ENCODE data around the gene STXBP6.

The STXBP6 gene

DNA sequence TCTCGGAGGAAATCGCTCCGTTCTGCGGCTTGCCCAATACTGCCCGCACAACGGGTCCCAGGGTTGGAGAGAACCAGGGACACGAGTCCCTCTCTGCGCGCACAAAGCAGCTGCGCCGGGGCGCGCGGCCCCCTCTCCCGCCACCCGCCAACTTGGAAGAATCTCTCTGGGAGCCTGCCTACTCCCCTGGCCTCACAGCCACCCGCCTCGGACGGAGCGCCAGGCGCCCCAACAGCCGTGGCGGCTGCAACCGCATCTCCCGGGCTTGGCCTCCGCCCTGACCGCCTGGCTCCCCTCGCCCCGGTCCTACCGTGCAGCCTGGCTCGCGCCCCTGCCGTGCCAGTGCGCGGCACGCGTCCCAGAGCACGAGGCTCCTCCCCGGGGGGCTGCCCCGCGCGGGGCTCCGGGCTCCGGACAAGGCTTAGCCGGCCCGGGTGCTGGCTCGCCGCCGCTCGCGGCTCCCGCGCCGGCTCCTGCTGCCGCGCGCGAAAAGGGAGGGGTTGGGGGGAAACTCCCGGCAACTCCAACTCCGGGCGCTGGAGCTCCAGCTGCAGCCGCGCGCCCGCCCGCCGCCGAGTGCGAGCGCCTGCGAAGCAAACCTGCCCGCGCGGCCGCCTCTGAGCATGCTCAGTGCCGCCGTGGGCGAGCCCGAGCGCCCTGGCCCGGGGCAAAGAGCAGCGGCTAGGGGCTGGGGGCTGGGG, at the start of gene STXBP6:
STXBP6 (minus strand) TSS at position 580 of the 701 bp plus-strand sequence. CDS start 75,329 bp downstream, outside the sequence.
- peak in 1 of 2 donors; percentile 9 for DNase-seq (ENCODE audit: low read depth in 2 of 2)

DNA sequence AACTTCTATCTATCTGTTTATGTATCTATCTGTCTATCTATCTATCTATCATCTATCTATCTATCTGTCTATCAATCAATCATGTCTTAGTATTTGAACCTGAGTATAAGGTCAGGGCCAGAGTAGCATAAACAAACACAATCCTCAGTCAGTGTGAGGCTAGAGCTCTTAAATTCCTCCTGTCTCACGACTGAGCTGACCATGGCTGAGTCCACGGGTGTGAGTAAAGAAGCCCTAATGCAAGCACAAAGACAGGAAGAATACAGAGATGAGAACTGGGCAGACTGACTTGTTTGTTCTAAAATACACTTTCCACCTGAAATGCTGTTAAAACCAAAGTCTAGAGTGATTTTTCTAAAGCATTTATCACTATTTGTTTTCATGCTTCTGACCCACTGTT, 47.2 kb upstream of the STXBP6 start:
- DNase-seq (ENCODE audit: low read depth in 2 of 2), result no peak

DNA sequence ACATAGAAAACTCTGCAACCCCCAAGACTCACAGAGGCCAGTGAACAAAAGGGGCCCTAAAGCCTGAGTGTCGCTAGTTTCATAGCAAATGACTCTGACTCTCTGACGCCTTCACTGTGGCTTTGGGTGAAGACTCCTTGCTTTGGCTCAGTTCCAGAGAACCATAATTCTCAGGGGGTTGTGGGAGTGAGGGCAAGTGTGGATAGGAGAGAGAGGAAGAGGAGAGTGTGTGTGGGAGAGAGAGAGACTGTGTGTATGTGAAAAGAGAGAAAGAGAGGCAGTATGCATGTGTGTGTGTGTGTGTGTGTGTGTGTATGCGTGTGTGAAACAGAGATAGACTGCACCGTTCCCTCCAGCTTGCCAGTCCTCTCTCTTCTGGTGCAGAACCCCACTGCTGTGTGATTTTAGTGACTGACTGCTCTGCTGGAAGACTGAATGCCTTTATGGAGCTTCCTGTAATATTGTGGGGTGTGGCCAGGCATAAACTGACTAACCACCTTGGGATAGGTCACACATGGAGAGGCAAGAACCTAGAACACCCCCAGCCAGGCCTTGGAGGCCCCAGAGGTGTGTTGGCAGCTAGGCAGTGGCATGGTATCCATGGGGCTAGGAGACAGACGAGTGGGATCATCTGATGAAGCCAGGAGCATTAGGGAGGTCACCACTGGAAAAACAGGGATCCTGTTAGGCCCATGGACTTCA, 45.9 kb upstream of the STXBP6 start:
- no peak for DNase-seq (ENCODE audit: low read depth in 2 of 2)

DNA sequence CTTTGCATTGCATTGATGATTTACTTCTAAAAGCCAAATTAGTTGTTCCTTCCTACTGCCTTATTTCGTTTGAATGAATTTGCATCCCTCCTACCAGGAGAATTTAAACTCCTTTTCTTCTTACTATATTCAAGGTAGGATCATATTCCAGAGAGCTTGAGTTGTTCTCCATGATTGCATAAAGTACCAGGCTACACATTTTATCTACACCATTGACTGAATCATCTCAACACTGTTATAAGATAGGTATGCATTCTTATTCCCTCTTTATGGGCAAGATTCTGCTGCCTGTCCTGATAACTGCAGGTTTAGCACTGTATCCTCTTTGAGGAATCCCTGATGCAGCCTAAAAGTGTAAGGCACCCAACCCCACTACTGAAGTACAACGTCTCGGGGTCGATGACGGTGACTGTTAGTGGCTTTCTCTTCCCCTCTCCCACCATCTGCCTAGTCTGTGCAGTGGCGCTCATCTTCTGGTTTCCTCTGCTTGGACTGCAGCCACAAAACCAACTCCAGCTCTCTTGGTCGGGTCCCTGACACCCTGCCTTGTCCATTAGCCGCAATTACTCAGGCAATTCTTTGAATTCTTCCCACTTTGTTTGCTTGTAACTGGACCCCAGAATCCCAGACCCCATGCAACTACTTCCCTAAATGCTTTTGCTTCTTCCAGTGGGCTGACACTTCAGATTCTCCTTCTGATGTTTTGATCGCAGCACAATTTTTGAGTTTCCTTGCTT, 44.4 kb upstream of the STXBP6 start:
- no peak for DNase-seq (ENCODE audit: low read depth in 2 of 2)

DNA sequence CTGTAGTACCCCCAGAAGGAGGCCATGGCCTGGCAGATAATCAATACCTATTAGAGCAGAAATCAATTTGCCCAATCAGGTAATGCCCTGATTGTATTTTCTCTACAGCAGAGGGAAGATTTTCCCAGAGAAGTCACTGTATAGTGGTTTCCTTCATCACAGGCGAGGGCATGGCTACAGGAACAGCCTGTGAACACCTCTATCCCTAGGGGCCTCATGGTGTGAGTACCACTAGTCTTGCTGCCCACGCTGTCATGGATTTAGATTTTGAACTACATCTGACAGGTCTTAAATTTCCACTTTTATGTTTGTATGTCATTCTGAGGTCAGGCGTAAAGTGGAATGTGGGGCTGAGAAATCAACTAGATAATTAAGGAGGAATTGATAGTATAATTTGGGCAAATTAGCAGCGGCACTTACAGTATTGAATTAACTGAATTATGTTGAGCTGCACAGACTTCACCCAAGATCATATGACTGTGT, 42.4 kb upstream of the STXBP6 start:
- DNase-seq (ENCODE audit: low read depth in 2 of 2), result no peak

DNA sequence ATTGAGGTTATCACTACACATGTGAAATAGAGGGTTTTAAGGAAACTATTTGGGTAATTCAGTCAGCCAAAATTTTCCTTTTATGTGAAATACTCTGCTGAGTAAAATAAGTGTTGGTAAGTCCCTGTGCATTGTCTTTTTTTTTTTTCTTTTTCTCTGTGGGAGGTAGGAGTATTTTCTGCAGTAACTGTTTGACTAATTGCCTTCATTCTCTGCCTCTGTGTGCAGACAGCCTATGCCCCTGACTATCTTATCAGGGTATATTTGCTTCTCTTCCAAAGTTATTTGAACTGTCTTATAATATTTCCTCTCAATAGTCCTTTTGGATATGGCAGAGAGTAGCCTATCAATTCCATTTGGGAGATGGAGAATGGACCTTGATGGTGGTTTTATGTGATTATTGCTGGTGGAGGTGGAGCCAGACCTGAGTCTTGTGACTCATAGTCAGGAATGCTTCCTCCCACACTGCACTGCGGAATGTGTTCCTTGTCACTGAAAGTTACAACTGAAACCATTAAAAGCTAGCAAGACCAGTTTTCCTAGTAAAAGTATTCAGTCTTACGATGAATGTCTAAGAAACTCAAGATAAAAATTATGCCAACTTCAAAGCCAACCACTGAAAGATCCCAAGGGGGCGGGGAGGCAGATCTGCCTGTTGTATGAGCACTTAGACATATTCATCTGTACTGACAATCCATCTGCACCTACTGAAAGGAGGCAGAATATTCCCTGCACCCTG, 40.9 kb upstream of the STXBP6 start:
- no peak for DNase-seq (ENCODE audit: low read depth in 2 of 2)

DNA sequence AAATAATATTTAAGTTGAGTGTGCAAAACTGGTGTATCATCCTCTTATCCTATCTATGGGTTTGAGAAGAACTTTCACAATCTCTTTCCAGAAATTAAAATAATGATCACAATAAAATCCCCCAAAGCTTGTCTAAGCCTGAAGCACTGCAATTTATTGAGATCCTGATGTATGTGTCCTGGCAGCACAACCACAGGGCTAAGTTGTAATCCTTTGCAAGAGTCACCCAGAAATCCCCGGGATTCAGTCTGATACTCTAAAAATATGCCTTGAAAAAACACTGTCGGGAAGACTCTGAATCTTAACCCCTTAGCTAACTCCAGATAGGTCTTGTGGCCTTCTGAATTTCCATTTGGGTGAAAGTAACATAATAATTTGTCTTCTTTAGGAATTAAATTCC, 40.3 kb upstream of the STXBP6 start:
- no peak for DNase-seq (ENCODE audit: low read depth in 2 of 2)

DNA sequence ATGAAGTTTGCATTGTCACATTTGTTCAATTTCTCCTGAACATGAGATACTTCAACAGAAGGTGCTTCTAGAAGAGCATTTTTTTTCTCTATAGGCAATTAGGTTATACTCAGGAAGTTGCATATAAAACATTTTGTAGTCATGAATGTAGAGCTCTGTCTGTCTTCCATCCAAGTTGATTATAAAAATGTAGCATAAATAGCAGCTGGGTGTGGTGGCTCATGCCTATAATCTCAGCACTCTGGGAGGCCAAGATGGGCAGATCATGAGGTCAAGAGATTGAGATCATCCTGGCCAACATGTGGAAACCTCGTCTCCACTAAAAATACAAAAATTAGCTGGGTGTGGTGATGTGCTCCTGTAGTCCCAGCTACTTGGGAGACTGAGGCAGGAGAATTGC, 39.5 kb upstream of the STXBP6 start:
- no peak for DNase-seq (ENCODE audit: low read depth in 2 of 2)

DNA sequence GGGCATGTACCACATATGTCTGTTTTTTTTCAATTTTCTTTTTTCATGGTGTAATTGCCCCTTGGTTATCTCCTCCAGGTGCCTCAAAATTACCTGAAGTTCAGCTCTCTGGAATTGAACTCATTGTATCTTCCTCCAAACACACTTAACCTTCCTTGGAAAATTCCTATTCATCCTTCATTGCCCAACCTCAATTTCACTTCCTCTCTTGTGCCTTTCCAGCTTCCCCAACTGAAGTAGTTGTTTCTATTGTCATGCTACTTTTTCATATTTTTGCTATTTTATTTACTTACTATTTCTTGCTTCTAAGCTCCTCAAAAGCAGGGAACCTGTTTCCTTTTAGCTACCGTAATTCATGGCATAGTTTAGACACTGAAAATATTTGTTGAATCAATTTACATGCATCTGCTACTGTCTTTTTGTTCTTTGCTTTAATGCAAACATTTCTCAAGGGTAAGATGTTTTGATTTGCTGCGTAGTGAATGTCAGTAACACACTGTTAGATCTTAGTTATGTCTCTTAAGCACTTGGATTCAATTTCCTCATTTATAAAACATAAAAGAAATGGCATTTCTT, 37.0 kb upstream of the STXBP6 start:
- DNase-seq (ENCODE audit: low read depth in 2 of 2), result no peak

DNA sequence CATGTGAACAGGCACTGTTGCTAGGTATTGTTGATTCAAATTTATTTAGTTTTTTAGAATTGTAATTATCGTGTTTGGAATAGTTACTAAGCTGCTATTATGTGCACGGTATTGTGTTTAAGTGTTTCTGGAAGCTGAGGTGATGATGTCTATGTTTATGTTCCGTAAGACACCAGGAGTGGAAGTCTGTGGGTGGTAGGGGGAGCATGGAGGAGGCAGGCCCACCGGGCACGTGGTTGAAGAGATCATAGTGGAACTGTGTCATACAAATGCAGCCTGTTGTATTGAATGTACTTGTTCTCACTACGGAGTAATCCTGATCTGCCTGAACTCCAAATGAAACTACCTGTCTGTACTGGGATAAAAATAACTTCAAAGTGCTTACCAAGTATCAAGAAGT, 36.1 kb upstream of the STXBP6 start:
- no peak for DNase-seq (ENCODE audit: low read depth in 2 of 2)

DNA sequence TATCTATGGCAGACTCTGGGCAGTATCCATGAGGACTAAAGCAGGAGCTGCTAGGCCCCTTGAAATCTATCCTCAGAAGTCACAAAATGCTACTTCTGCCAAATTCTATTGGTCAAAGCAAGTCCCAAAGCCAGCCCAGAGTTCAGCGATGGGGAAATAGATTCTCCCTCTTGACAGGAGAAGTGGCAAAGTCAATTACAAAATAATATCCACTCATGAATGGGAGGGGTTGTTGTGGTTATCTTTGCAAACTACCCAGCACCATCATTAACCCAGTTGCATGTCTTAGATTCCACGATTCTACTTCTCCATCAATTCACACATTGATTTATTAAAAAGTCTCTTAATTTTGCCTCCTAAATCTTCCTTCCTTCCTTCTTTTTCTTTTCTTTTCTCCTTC, 30.7 kb upstream of the STXBP6 start:
- no peak for DNase-seq (ENCODE audit: low read depth in 2 of 2)

DNA sequence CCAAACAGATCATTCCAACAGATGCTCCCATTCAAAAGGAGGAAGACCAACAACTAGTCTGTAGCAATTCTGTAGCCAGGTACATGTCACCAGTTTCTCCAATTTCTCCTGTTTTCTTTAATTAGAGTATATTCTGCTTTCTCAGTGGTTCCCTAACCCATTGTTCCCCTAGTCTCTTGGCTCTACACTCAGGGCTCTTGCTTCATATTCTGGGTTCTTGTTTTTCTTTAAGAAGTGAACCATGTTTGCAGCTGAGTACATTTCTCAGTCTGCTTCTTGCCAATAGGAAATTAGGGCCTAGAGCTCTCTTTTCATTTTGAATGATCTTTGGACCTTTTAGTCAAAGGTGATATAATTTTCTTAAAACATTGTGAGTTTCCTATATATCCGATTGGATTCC, 29.4 kb upstream of the STXBP6 start:
- no peak for DNase-seq (ENCODE audit: low read depth in 2 of 2)

DNA sequence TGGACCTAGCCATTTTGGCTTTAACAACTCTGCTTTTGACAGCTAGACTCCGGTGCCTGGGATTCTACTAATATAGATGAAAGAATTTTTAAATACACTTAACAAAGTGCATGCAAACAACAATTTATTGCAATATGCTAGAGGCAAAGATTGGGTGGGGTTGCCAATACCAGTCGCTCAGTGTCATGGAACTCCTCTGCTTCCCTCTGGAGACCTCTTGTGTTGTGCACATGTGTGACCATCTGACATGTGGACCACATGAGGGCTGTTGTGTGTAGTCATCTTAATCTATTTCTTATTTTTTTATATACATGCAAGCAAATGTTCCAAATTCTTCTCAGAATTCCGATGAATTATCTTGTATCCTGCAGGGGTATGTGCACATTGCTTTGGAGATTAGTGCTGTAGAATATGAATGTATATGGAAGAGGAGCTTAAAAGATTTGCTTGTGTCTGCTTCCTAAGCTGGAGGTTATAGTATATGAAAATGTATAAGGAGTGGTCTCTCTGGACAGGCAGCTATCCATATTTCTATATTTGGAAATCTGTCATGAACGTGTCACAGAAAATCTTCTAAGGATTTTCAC, 24.2 kb upstream of the STXBP6 start:
- DNase-seq (ENCODE audit: low read depth in 2 of 2), result no peak

DNA sequence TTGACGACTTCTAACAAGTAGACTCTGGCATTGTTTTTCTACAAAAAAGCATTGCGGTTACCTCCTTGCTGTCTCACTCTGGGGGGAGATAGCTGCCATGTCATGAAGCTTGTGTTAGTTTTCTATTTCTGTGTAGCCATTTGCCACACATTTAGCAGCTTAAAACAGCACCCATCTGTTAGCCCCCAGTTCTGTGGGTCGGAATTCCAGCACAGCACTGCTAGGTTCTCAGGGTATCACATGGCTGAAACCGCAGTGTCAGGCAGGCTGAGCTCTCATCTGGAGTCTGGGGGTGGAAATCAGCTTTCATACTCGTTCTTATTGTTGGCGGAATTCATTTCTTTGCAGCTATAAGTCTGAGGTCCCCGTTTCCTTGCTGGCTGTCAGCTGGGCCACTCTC, 19.9 kb upstream of the STXBP6 start:
- DNase-seq (ENCODE audit: low read depth in 2 of 2), result no peak

DNA sequence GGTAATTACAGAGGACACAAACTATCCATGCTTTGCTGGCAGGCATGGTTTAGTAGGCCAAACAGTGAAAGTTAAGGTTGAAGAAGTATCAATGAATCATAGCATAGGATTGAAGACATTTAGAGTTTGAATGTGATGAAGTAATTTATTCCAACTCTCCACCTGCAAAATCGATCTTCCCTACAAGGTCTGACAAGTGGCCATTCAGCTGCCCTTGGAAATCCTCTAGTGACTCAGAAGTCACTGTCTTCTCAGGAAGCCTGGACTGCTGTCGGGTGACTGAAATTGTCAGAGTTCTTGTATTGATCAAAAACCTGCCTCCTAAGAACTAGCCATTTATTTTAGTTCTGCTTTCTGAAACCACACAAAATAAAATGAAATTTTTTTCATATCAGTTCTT, 17.7 kb upstream of the STXBP6 start:
- DNase-seq (ENCODE audit: low read depth in 2 of 2), result no peak

DNA sequence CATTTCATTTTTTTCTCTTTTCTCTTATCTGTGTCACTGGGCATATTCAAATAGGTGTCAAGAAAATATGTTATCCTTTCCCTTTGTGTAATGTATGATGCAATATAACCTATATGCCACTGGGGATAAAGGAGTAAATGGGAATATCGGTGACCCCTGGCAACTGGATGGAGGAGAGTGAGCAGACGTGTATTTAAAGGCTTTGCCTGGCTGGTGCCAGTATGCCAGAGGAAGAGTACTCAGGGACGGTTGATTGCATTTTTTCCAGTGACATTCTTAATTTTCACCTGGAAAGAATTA, 12.0 kb upstream of the STXBP6 start:
- DNase-seq (ENCODE audit: low read depth in 2 of 2), result no peak

DNA sequence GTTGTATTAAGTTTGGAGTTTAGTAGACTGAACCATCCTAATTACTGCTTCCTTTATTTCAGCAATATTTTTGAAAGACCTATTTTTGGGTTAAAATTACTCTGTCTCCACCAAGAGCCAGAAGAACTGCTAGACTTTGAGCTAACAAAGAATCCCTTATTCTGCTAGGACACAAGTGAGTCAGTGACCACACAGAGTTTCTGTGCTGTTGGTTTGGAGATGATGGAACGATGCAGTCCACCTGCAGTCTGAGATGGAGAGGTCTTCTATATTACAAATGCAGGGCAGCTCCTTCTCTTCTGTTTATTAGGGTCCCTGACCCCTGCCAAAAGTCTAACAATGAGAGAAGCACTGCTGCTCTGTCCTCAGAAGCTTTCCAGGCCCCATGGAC, 6.7 kb upstream of the STXBP6 start:
- no peak for DNase-seq (ENCODE audit: low read depth in 2 of 2)

DNA sequence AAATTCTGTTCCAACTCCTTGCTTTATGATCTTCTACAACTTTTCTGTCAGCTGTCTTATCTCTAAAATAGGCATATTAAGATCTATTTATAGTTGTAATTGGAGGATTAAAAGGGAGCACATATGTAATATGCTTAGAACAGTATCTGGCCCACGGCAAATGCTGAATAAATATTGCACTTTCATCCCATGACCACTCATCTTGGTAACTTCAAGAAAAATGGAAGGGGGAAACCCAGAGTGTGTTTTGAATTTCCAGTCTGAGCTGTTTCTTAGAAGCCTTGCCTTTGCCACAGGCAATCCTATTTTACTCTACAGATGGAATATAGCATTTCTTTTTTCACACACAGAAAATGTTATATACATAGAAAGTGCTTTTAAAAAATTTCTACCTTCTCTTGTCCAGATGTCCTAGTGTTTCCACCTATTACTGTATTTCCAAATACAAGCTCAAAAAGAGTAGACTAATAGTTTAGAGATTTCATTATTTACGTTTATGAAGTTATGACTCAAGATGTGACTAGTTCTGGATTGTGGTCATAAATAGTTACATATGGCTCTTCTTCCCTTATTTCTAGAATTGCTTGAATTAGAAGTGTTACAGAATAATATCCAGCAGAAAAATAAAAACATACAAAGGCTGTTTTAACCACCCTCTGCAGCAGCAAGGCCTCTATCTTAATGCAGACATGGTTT, 6.2 kb upstream of the STXBP6 start:
- DNase-seq (ENCODE audit: low read depth in 2 of 2), result no peak

DNA sequence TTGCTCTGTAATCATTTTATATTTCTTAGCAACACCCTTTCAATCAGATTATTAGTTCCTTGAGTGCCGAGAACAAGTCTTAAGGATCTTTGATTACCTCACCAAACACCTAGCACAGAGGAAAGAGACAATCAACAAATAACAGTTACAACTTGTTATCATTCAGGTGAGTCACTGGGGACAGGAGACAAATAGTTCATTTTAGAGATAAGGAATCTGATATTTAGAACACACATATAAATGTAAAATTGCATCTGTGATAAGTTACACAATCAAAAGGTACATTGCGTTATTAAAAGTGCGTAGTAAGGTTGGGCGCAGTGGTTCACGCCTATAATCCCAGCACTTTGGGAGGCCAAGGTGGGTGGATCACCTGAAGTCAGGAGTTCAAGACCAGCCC, 5.1 kb upstream of the STXBP6 start:
- no peak for DNase-seq (ENCODE audit: low read depth in 2 of 2)

DNA sequence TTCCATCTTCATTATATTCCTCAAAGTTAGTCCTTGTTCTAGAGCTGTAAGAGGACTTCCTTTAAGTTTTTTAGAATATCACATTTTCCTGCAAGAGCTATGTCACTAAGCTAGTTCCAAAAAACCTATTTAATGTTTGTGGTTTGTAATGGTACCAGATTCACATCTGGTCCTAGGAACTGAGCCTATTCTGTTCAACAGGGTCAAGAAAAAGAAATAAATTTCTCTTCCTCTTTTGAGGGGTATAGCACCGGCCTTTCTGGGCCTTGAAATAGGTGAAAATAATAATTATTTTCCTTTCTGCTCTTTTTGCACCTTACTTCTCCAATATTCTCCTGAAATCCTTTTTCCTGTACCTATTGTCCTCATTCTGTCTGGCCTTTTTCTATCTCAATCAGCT, 3.6 kb upstream of the STXBP6 start:
- DNase-seq (ENCODE audit: low read depth in 2 of 2), result no peak

DNA sequence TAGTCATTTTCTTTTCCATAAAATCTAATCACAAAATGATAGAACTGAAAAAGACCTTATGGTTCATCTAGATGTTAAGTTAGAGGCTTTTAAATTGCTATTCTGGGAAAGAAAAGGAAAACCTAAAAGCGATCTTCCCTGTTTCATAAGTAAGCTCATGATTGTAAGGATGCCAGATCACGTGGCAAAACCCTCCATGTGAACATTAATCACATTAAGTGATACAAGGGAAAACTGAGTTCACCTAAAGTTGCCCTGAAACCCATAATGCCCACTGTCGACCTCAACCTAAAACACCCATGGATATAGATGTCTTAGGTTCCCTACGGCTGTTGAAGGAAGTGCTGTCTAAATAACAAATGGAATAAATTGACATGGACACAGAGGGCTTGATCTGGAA, 3.0 kb upstream of the STXBP6 start:
- DNase-seq (ENCODE audit: low read depth in 2 of 2), result no peak
